KBM-7 (cell line): ENCODE measurements around the gene ACOT4.
A peak's percentile ranks its signal among the peaks of the same experiment; 100 is the strongest.
"Not testable (repeated sequence)": the region's sequence is repeated elsewhere in the genome, so short reads cannot be mapped to it uniquely, and the experiment has no call there.

Source experiments
- DNase-seq: peaks from one replicate; pipeline ENCODE4 v3.0.0-alpha.2; 2015
- in situ Hi-C: fragments of 300-500 bp; cut with MboI; formaldehyde crosslinking; loops from 2 replicates; pipeline ENCODE4 v1.14.3; 2020; ENCODE audit warnings: low sequenced_read_pairs, low pct_unique_long_range_greater_than_20kb, mixed read lengths

The ACOT4 gene

DNA sequence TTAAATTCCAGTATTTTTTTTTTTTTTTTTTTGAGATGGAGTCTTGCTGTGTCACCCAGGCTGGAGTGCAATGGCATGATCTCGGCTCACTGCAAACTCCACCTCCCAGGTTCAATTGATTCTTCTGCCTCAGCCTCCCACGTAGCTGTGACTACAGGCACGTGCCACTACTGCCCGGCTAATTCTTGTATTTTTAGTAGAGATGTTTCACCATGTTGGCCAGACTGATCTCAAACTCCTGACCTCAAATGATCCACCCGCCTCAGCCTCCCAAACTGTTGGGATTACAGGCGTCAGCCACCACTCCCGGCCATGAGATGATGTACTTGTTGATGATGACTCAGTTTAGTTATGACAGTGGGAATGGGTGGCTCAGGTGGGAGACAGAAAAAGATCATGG is 17.4 kb upstream of the ACOT4 start:
- in situ Hi-C loops: not testable (repeated sequence)

DNA sequence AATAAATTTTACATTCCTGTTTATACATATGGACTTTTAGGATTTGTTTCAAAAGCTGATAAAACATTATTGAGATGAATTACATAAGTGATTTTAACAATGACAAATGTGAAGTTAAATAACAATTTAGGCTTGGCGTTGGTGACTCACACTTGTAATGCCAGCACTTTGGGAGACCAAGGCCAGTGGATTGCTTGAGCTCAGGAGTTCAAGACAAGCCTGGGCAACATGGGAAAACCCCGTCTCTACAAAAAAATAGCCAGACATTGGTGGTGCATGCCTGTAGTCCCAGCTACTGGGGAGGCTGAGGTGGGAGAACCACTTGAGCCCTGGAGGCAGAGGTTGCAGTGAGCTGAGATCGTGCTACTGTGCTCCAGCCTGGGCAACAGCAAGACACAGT is 15.3 kb upstream of the ACOT4 start:
- in situ Hi-C loops: no loop called here
- no peak for DNase-seq

More for the DNA sequence above, 17.4 kb upstream of the ACOT4 start:
- not testable (repeated sequence) for DNase-seq

DNA sequence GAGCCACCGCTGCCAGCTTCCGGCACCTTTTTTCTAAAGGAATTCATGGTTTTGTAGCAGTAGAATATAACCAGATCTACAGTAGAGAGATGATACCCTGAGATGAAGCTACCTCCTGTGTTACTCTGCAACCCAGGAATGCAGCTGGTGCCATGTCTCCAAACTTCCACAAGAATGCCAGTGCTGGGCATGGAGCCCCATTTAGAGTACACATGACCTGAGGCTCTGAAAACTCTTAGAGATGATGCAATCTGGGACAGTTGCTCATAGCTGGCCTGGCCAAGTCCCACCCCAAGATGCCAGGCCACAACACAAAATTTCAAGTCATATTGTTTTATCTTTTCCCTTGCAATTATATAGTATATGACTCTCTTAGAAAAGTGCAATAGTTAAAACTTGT is 14.5 kb upstream of the ACOT4 start:
- DNase-seq, in situ Hi-C loops: not testable (repeated sequence)

DNA sequence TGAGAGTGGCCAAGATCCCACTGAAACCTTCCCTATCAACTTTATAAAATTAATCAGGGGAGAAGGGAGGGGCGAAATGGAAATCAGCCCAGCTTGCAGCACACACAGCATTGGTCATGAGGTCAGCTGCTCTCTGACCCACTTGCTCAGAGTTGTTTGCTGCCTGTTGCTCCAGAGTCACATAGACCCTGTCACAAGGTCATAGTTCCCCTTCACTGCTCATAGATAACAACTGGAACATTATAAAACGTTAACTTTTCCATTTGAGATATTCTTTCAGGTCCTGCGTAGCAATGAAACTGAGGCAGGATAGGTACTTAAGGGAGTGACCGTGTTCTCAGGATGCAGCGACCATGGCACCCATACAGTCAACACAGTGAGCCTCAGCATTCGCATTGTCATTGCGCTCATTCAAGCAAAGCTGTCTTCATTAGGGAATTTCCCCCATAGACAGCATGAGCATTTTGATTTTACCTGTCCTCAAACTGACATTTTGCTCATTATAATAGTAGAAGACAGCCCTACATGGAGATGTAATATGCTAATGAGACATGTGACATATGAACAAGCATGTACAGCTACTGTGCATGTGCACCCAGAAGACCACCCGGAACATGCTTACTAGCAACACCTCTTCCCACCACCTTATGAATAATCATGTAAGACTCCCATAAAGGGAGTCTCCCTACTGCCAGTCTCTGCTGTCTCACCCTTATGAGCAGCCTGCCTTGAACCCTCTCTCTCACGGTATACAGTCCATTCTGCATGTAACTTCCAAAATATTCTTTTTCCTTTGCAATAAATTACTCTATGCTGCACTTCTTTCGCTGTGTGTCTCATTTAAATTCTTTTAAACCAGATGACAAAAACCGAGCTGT is 9.3 kb upstream of the ACOT4 start:
- DNase-seq, in situ Hi-C loops: not testable (repeated sequence)

DNA sequence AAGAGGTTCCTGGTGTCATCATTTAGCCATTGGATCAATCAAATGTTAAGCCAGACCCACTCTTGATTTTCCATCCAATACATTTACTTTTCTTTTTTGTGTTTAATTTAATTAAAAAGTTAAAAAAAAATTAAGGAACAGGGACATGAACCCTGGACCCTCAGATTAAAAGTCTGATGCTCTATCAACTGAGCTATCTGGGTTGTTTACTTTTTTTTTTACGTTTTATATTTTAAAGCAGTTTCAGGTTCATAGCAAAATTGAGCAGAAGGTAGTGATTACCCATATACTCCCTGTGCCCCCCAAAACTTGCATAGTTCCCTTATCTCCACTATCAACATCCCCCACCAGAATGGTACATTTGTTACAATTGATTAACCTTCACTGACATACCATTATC is 3.0 kb upstream of the ACOT4 start:
- in situ Hi-C loops: no loop called here
- no peak for DNase-seq

DNA sequence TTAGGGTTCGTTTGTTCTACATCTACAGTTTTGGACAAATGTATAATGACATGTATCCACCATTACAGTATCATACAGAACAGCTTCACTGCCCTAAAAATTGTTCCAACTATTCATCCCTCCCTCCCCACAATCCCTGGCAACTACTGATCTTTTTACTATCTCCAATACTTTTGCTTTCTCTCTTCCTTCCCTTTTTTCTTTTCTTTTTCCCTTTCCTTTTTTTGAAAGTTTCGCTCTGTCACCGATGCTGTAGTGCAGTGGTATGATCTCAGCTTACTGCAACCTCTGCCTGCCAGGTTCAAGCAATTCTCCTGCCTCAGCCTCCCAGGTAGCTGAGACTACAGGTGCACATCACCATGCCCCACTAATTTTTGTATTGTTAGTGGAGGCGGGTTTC is 2.6 kb upstream of the ACOT4 start:
- no peak for DNase-seq
- in situ Hi-C loops: no loop called here

- in situ Hi-C loops: not testable (repeated sequence)
These were observed 1.0 kb upstream of the ACOT4 start for GRCh38 chr14:73590673-73591004.

GRCh38 chr14:73594491-73594890 is 2.8 kb downstream of the ACOT4 start:
- DNase-seq: no peak
- in situ Hi-C loops: no loop called here

More at GRCh38 chr14:73590673-73591004, 1.0 kb upstream of the ACOT4 start:
- not testable (repeated sequence) for DNase-seq

GRCh38 chr14:73599499-73599898 is 7.8 kb downstream of the ACOT4 start:
- DNase-seq: no peak
- in situ Hi-C loops: no loop called here

GRCh38 chr14:73602994-73603393 is 11.3 kb downstream of the ACOT4 start:
- DNase-seq: no peak
- in situ Hi-C loops: no loop called here

DNA sequence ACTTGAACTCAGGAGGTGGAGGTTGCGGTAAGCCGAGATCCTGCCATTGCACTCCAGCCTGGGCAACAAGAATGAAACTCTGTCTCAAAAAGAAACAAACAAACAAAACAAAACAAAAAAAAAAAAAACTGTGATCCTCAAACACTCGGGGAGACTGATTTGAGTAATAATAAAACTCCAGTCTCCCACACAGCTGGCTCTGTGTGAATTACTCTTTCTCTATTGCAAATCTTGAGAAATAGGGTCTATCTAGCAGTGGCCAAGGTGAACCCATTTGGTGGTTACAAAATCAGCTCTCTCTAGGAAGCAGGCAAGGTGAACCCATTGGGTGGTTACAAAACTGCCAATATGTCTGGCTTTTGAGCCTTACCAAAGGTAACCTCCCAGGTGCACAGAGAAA is 14.6 kb downstream of the ACOT4 start:
- no peak for DNase-seq
- in situ Hi-C loops: no loop called here

- no peak for DNase-seq
- in situ Hi-C loops: no loop called here
These were observed 15.6 kb downstream of the ACOT4 start for GRCh38 chr14:73607241-73607640.

GRCh38 chr14:73610687-73611086 is 19.0 kb downstream of the ACOT4 start:
- DNase-seq: no peak
- in situ Hi-C loops: no loop called here

- in situ Hi-C loops: no loop called here
- peak; percentile 80 for DNase-seq
These were observed 20.8 kb downstream of the ACOT4 start, which contains the start of gene ACOT6 for GRCh38 chr14:73612339-73613045. Gene ACOT6, plus strand, starts transcription at chr14:73612517. Its CDS starts 55 bp downstream, at chr14:73612572.

- DNase-seq: no peak
- in situ Hi-C loops: no loop called here
These were observed 21.3 kb downstream of the ACOT4 start for GRCh38 chr14:73613046-73613383.

GRCh38 chr14:73613419-73613963 is 21.8 kb downstream of the ACOT4 start:
- DNase-seq: no peak
- in situ Hi-C loops: no loop called here

DNA sequence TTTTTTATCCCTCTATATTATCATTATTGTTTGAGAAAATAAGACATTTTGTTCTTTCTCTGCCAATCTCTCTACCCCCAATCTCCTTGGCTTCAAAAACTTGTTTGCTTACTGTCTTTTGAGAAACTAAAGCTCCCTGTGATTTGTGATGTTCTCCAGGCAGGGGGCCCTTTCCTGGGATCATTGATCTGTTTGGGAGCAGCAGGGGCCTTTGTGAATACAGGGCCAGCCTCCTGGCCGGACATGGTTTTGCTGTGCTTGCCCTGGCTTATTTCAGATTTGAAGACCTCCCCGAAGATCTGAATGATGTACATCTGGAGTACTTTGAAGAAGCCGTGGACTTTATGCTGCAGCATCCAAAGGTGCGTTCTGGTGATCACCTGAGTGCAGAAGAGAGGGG is 25.2 kb downstream of the ACOT4 start:
- no peak for DNase-seq
- in situ Hi-C loops: no loop called here

GRCh38 chr14:73619524-73619923 is 27.9 kb downstream of the ACOT4 start:
- DNase-seq: no peak
- in situ Hi-C loops: no loop called here

DNA sequence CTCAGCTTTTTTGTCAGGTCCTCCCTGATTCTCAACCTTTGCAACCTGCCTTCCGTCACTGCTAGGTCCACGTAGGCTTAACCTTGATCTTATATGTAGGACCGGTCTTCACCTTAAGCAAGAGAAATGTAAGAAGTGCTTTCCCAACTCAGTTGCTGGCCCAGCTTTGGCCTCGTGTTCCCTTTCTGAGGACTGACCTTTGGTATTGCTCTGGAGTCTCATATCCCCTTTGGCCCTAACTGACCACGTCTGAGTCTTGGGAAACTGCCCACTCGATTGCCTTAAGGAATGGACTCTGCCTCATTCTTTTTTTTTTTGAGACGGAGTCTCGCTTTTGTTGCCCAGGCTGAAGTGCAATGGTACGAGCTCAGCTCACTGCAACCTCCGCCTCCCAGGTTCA is 28.6 kb downstream of the ACOT4 start:
- in situ Hi-C loops: no loop called here
- DNase-seq: no peak

DNA sequence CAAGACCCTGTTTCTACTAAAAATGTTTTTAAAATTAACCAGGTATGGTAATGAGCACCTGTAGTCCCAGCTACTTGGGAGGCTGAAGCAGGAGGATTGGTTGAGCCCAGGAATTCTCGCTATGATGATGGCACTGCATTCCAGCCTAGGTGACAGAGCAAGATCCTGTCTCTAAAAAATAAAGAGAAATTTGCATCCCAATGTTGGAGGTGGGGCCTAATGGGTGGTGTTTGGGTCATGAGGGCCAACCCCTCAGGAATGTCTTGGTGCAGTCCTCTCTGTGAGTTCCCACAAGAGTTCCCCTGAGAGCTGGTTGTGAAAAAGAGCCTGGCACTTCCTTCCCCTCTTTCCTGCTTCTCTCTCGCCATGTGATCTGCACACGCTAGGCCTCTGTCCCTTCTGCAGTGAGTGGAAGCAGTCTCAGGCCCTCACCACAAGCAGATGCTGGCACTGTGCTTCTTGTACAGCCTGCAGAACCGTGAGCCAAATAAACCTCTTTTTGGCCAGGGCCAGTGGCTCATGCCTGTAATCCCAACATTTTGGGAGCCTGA is 31.9 kb downstream of the ACOT4 start:
- in situ Hi-C loops: no loop called here
- no peak for DNase-seq
